Stimulated activated CD4-positive, alpha-beta T cell treated with anti-CD3 and anti-CD28 coated beads, TNF-alpha, amount 100 ng/mL, for 48 hours (primary cell): ENCODE measurements around the gene ZBED5.

ENCODE experiments used
- DNase-seq, 3 donors: peaks; one replicate each; pipeline ENCODE4 v3.0.0-alpha.2; 2020; ENCODE audit warnings: low read depth in 3 of 3

ZBED5 gene

GRCh38 chr11:10878408-10879214, 20.8 kb upstream of the ZBED5 start:
- no peak for DNase-seq

- DNase-seq, result no peak
Measured at GRCh38 chr11:10876158-10876557, 18.3 kb upstream of the ZBED5 start.

GRCh38 chr11:10875430-10876021, 17.7 kb upstream of the ZBED5 start:
- DNase-seq, result no peak

- DNase-seq, result no peak
Measured at GRCh38 chr11:10872097-10872496, 14.2 kb upstream of the ZBED5 start.

- no peak for DNase-seq
Measured at GRCh38 chr11:10868352-10868751, 10.5 kb upstream of the ZBED5 start.

GRCh38 chr11:10866893-10867331, 9.1 kb upstream of the ZBED5 start:
- DNase-seq, result no peak

- no peak for DNase-seq
Measured at GRCh38 chr11:10865837-10866270, 8.0 kb upstream of the ZBED5 start.

- DNase-seq, result no peak
Measured at GRCh38 chr11:10864688-10865087, 6.8 kb upstream of the ZBED5 start.

GRCh38 chr11:10862446-10862845, 4.6 kb upstream of the ZBED5 start:
- no peak for DNase-seq

GRCh38 chr11:10861799-10862198, 3.9 kb upstream of the ZBED5 start:
- no peak for DNase-seq

- DNase-seq, result no peak
Measured at GRCh38 chr11:10861047-10861446, 3.2 kb upstream of the ZBED5 start.

- peak; percentile 8 to 38 (median 14) for DNase-seq
Measured at GRCh38 chr11:10858439-10859325, 829 bp upstream of the ZBED5 start.

GRCh38 chr11:10857459-10857708, 469 bp downstream of the ZBED5 start:
- DNase-seq, result no peak

GRCh38 chr11:10856689-10857458, 979 bp downstream of the ZBED5 start:
- DNase-seq, result peak in 2 of 3 donors; percentile 3 to 7

GRCh38 chr11:10855295-10855694, 2.6 kb downstream of the ZBED5 start:
- DNase-seq, result no peak

- no peak for DNase-seq
Measured at GRCh38 chr11:10847960-10848860, 9.6 kb downstream of the ZBED5 start.

GRCh38 chr11:10846660-10847059, 11.2 kb downstream of the ZBED5 start:
- DNase-seq, result no peak

GRCh38 chr11:10845589-10845988, 12.3 kb downstream of the ZBED5 start:
- no peak for DNase-seq

GRCh38 chr11:10844796-10845195, 13.1 kb downstream of the ZBED5 start:
- no peak for DNase-seq

GRCh38 chr11:10844356-10844755, 13.5 kb downstream of the ZBED5 start:
- no peak for DNase-seq

GRCh38 chr11:10838881-10839280, 19.0 kb downstream of the ZBED5 start:
- no peak for DNase-seq
